Activated CD4-positive, alpha-beta T cell treated with anti-CD3 and anti-CD28 coated beads, Interleukin-2, amount 10 ng/mL, durations not matched to agents 24 days and 14 days (primary cell): ENCODE data around the gene MRPS27. TPM values are rescaled to one million over a fixed set of nuclear protein-coding genes. Genes with fewer than 3 reads are reported as not detected.
"Not testable (repeated sequence)": the region's sequence is repeated elsewhere in the genome, so short reads cannot be mapped to it uniquely, and the experiment has no call there.

Experiments used
- DNase-seq: peaks from one replicate; pipeline ENCODE4 v3.0.0; 2022
- H3K27ac Mint-ChIP-seq: one replicate; pipeline ENCODE4 v1.8.0; 2022; ENCODE audit warnings: mild to moderate bottlenecking, mixed read lengths
- H3K27me3 Mint-ChIP-seq: one replicate; pipeline ENCODE4 v1.8.0; 2022; ENCODE audit warnings: mixed read lengths
- H3K36me3 Mint-ChIP-seq: one replicate; pipeline ENCODE4 v1.8.0; 2022; ENCODE audit warnings: low read depth, mild to moderate bottlenecking, mixed read lengths
- H3K4me1 Mint-ChIP-seq: one replicate; pipeline ENCODE4 v1.8.0; 2021; ENCODE audit warnings: mixed read lengths
- H3K4me3 Mint-ChIP-seq: one replicate; pipeline ENCODE4 v1.8.0; 2022; ENCODE audit warnings: mild to moderate bottlenecking, moderate library complexity, mixed read lengths
- H3K9me3 Mint-ChIP-seq: one replicate; pipeline ENCODE4 v1.8.0; 2021; ENCODE audit warnings: mixed read lengths
- intact Hi-C: fragments of 100-400 bp; cut with micrococcal nuclease; formaldehyde crosslinking; loops from one replicate; pipeline ENCODE4 v1.15.1; 2023
- total RNA-seq: library from RNA; stranded (reverse); gene quantifications from 2 replicates; pipeline ENCODE4 v1.2.3, GENCODE V29; 2022

MRPS27 gene
- total RNA-seq, 1 donor from 2014 or later: 96.5 TPM

DNA sequence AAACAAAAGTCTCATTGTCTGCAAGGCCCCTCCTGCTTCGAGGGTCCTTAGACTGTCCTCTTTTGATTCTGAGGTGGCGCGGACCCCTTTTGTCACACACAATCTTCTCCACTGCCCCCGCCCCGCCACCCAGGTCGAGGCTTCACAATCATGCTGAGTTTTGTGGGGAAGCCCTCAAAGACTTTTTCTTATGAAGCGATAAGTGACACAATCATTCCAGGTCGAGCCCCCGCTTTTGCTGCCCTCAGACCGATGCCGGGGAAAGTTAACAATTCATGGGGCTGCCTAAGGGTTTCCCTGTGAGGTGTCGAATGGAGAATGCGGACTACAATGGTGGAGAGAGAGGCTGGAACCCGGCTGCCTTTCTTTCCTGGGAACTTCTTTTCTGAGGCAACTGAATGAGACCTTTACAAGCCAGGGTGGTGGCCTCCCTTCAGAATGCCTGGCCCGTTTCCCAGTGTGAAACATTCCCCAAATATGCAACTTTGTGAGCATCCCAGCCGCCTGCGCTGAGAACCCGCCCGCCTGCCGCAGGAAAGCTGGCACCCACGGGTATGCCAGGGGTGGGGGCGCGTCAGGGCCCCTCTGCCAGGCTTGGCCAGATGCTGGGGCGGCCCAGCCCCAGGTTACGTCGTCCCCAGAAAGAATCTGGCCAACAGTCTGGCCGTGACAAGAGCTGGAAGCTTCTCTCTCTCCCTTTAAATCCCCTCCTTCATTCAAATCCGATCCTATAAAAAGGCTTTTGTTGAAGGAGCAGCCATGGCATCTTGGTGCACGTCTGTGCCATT is 140.8 kb downstream of the MRPS27 start:
- Mint-ChIP-seq H3K4me3 (no peak overlapping the region), H3K27me3 (peaks cover 28% of the 10 kb centered on the region), H3K4me1 (no peaks in the 10 kb centered on the region), H3K36me3 (no peaks in the 10 kb centered on the region), H3K27ac (no peak overlapping the region), H3K9me3 (no peaks in the 10 kb centered on the region)
- no peak for DNase-seq
- intact Hi-C loops: no loop called here

DNA sequence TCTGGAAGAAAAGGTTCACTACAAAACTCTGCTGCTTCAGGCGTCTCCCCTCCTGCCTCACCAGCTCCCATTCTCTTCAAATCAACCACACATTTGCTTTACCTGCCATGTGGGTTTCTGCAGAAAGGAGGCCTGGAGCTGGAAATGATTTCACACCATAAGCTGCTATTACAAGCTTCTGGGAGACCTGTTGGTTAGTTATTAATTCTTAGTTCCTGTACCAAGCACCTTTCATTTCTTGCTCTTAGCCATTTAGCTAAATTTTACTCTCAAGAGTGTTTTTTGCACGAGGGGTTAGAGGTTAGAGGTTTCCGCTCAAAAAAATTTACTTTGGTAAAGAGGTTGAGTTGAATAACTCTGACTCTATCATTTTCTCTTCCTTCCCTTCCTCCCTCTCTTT is 142.5 kb downstream of the MRPS27 start:
- Mint-ChIP-seq H3K36me3 (no peaks in the 10 kb centered on the region), H3K9me3 (no peaks in the 10 kb centered on the region), H3K4me3 (no peak overlapping the region), H3K27ac (no peak overlapping the region), H3K4me1 (no peaks in the 10 kb centered on the region), H3K27me3 (peaks cover 26% of the 10 kb centered on the region)
- intact Hi-C loops: no loop called here
- DNase-seq: no peak

DNA sequence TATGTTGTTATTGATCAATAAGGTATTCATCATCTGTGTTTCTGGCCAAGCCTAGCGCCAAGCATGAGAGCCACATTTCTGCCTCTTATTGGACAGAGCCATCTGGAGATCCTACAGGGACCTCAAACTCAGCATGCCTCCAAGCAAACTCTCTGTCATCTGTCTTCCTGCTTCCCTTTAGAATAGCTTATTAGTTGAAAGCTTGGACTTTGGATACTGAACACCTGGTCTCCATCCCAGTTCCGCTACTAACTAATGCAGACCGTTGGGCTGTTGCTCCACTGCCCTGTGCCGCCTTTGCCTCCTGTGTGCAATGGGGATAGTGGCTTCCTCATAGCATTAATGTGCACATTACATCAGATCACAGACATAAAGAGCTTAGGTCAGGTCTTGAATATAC is 147.3 kb downstream of the MRPS27 start:
- Mint-ChIP-seq H3K27ac (no peak overlapping the region), H3K9me3 (no peaks in the 10 kb centered on the region), H3K4me1 (peaks cover 2% of the 10 kb centered on the region), H3K36me3 (no peaks in the 10 kb centered on the region), H3K27me3 (peaks cover 30% of the 10 kb centered on the region), H3K4me3 (no peak overlapping the region)
- DNase-seq: no peak
- intact Hi-C loops: no loop called here

DNA sequence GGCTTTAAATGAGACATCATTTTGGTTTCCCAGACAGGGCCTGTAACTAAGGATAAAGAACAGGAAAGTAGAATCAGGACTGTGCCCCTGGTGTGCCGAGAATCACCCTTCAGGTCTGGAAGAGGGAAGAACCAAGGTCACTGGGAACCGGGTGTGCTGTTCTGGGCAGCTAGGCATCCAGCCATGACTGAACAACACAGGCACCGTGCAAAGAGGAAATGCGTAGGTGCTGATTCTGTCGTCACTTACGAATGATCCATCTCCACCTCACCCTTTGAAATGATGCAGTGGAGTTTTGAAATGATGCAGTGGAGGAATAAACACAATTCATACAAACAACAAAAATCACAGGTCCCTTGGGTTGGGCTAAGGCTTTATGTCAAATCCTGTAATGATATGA is 148.4 kb downstream of the MRPS27 start:
- no peak for DNase-seq
- intact Hi-C loops: no loop called here
- Mint-ChIP-seq H3K27ac (no peak overlapping the region), H3K4me1 (peaks cover 2% of the 10 kb centered on the region), H3K36me3 (no peaks in the 10 kb centered on the region), H3K27me3 (peaks cover 37% of the 10 kb centered on the region), H3K4me3 (no peak overlapping the region), H3K9me3 (no peaks in the 10 kb centered on the region)

DNA sequence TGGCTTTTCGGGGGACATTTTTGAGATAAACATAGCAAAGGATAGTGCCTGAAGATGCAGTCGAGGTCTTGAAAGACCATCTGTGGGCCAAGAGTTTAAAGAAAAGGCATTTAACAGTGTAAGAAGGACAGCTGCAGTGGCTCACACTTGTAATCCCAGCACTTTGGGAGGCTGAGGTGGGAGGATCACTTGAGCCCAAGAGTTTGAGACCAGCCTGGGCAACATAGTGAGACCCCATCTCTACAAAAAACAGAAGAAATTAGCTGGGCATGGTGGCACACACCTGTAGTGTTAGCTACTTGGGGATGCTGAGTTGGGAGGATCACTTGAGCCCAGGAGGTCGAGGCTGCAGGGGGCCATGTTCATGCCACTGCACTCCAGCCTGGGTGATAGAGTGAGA is 148.9 kb downstream of the MRPS27 start:
- H3K9me3 Mint-ChIP-seq, H3K4me1 Mint-ChIP-seq, intact Hi-C loops, DNase-seq, H3K4me3 Mint-ChIP-seq, H3K27ac Mint-ChIP-seq, H3K36me3 Mint-ChIP-seq: not testable (repeated sequence)
- peaks cover 40% of the 10 kb centered on the region for H3K27me3 Mint-ChIP-seq

DNA sequence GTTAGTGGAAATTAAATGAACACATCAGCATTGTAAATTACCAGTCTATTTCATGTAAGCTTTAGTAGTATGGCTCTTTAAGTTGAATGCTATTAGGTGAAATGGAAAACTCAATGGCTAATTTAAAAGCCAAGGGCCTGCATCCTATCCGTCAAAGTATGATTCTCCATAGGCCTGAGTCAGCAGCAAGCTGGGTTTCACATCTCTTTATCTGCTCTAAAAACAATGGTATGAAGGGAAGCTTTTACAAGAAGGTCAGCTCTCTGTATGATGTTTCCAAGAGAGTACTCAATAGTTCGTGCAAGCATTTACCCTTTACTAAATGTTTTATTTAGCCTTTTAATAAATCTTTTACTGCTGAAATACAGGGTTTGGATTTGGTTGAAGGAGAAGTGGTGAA is 149.9 kb downstream of the MRPS27 start:
- Mint-ChIP-seq H3K9me3 (no peaks in the 10 kb centered on the region), H3K36me3 (no peaks in the 10 kb centered on the region), H3K4me3 (no peak overlapping the region), H3K27me3 (peaks cover 36% of the 10 kb centered on the region), H3K4me1 (peaks cover 2% of the 10 kb centered on the region), H3K27ac (no peak overlapping the region)
- DNase-seq: no peak
- intact Hi-C loops: no loop called here

Other genes starting within 250 kb of the MRPS27 start
- 0.02 and 0.09 TPM in 2 replicates for gene MAP1B, start 212.8 kb downstream of the MRPS27 start, total RNA-seq
- gene PTCD2, start 133 bp upstream of the MRPS27 start, total RNA-seq: 13.6 and 15.1 TPM in 2 replicates
- gene ZNF366, start 187.2 kb upstream of the MRPS27 start, total RNA-seq: not detected in 2 replicates